RWPE1 (cell line): ENCODE data around the gene SDK2.

ENCODE experiments used
- CTCF ChIA-PET: fragments of 350-600 bp; sonication (Branson Sonifier 250); formaldehyde crosslinking; extraction: SDS; loops from one replicate; lab custom pipeline; 2021; lab: Yijun Ruan, JAX
- POLR2A ChIA-PET: fragments of 400-600 bp; formaldehyde crosslinking; extraction: SDS; loops from one replicate; lab custom pipeline; 2020; ENCODE audit warnings: antibody characterized with exemption; ENCODE audit not compliant: low non-redundant PET; lab: Yijun Ruan, JAX
- DNase-seq: peaks from one replicate; pipeline ENCODE4 v3.0.0; 2012; ENCODE audit warnings: low spot score
- H3K27ac ChIP-seq: fragments of 450-650 bp; 2 replicates; pipeline ENCODE4 v1.5.1; 2017
- CTCF ChIP-seq: fragments of 450-650 bp; conservative IDR thresholded peaks from 2 replicates; pipeline ENCODE4 v1.5.1; 2017; ENCODE audit warnings: low read depth, mild to moderate bottlenecking

SDK2 gene

GRCh38 chr17:73508057-73508930, 136.0 kb downstream of the SDK2 start:
- no peak for DNase-seq

DNA sequence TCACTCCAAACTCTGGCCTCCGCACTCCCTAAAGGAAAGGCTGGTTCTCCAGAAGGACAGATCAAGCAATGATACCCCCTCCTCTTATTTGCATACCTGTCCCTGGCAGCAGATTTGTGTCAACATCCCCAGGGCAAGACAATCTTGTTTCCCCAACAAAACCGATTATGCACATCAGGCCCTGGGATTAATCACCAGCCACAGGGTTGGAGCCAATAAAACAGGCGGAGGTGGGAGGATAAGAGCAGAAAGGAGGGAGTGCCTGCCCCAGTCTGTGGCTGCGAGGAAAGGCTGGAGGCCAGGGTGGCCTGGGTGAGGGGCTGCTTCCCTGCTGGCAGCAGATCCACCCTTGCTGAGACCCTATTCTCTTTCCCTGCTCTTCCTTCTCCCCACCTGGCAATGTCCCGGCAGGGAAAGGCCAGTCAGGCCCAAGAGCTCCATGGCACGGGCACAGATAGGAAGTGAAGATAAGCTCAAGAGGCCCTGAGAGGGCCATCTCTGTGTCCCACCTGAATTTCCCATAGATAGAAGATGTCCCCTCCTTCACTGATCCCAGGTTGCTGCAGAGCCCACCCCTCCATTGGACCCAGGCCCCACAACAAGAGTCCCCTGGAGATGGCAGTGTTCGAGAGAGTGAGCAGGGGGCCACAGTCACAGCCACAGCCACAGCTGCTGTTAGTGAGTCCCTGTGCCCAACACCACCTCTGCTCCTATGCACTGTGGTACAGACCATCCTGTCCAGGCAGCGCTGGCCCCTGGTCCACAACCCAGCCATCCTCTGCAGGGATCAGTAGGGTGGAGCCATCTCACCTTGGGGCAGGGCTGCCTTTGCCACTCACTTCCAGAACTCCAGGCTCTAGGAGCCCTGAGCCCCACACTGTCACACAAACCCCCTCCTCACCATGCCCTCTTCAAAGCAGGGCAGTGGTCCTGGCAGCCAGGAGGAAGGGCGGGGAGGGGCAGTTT, 137.5 kb downstream of the SDK2 start:
- H3K27ac ChIP-seq: no peak overlapping the region
- no peak for TF ChIP-seq CTCF
- POLR2A ChIA-PET: no interaction called here
- CTCF ChIA-PET: no interaction called here
- DNase-seq: no peak

More at GRCh38 chr17:73508057-73508930, 136.0 kb downstream of the SDK2 start:
- H3K27ac ChIP-seq: no peak overlapping the region
- POLR2A ChIA-PET: no interaction called here
- TF ChIP-seq CTCF: no peak
- CTCF ChIA-PET: interaction anchor here (0.5 kb wide), 1 partner anchor 42 kb away, joined by 3 read pairs; no protein-coding TSS in a partner anchor

- POLR2A ChIA-PET: no interaction called here
- TF ChIP-seq CTCF: no peak
- CTCF ChIA-PET: interaction anchor here (0.7 kb wide), 1 partner anchor 38 kb away, joined by 3 read pairs; no protein-coding TSS in a partner anchor
- H3K27ac ChIP-seq: no peak overlapping the region
- DNase-seq: no peak
Measured at GRCh38 chr17:73503560-73503959, 140.7 kb downstream of the SDK2 start.

DNA sequence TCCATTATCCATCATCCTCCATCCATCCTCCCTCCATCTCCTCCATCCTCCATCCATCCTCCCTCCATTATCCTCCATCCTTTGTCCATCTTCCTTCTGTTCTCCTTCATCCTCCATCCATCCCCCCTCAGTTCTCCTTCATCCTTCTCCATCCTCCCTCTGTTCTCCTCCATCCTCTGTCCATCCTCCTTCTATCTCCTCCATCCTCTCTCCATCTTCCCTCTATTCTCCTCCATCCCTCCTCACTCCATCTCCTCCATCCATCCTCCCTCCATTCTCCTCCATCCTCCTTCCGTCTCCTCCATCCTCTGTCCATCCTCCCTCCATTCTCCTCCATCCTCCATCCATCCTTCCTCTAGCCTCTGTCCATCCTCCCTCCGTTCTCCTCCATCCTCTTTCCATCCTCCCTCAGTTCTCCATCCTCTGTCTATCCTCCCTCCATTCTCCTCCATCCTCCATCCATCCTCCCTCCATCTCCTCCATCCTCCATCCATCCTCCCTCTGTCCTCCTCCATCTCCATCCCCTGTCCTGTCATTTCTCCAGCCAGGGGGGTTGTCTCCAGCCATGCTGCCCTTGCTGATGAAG, 143.7 kb downstream of the SDK2 start:
- CTCF ChIA-PET: no interaction called here
- no peak overlapping the region for H3K27ac ChIP-seq
- DNase-seq: no peak
- no peak for TF ChIP-seq CTCF
- POLR2A ChIA-PET: no interaction called here

DNA sequence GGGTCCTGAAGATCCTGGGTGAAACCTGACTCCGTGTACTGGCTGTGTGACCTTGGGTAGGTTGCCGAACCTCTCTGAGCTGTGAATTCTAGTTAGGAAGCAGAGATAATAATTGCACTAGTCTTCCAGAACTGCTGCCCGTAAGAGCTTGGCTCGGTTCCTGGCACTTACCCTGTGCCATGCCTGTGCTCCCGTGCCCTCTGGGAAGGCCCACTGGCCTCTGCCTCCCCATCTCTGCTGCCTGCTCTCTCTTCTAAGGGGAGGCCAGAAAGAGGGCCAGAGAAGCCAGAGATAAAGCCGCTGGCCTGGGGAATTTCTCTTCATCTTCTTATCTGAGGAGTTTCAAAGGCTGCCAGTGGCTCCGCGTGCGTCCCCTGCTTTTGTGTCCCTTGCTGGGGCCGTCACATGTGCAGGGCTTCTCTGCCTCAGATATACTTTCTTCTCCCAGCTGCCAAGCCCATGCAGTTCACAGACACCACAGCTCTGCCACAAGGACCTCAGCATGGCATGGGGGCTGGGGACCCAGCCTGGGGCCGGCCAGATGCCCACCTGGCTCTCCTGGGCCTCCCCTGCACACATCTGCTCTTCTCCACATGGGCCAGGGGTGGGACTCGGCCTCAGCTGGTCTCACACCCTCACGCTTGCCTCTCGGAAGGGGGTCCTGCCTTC, 145.2 kb downstream of the SDK2 start:
- no peak overlapping the region for H3K27ac ChIP-seq
- ChIA-PET POLR2A (no interaction called here), CTCF (no interaction called here)
- DNase-seq: no peak
- TF ChIP-seq CTCF: no peak
